A549 (cell line): ENCODE measurements around the gene SYPL1. TPM values are rescaled to one million over a fixed set of nuclear protein-coding genes. Genes with fewer than 3 reads are reported as not detected.

Source experiments
- ATAC-seq, 2 experiments: fragments of 200-7000 bp in 1 of 2; fragments of >200 bp in 1 of 2; cut with Nextera tagmentation in 1 of 2; cut with Tn5 transposase in 1 of 2; 3 replicates each; pipeline versions ENCODE4 v1.8.0 to v1.9.1; 2018 to 2020; ENCODE audit warnings: mild to moderate bottlenecking in 1 of 2, moderate library complexity in 1 of 2
- CTCF ChIA-PET: fragments of 300-600 bp; sonication (Branson Sonifier 250); formaldehyde crosslinking; extraction: SDS; loops from one replicate; lab custom pipeline; 2021; ENCODE audit warnings: antibody characterized with exemption, inconsistent platforms; lab: Yijun Ruan, JAX
- POLR2A ChIA-PET: fragments of 350-600 bp; formaldehyde crosslinking; extraction: SDS; loops from one replicate; lab custom pipeline; 2021; ENCODE audit warnings: antibody characterized with exemption, inconsistent platforms; lab: Yijun Ruan, JAX
- DNase-seq, 2 experiments: peaks; one replicate each; pipeline versions ENCODE4 v3.0.0 to v3.0.0-alpha.2; 2011 to 2016; ENCODE audit warnings: low read depth in 1 of 2, low spot score in 1 of 2
- FAIRE-seq: peaks from 2 replicates; lab custom pipeline; 2011; peaks lifted over from hg19 to GRCh38; lab: Jason Lieb, UNC
- H3K27ac ChIP-seq, 2 experiments: fragments of >200 bp; sonication (Bioruptor Twin); formaldehyde crosslinking; 3 replicates each; pipeline ENCODE4 v1.5.1; 2016 to 2017
- H3K4me1 ChIP-seq: fragments of >200 bp; sonication (Bioruptor Twin); formaldehyde crosslinking; 3 replicates; pipeline ENCODE4 v1.6.1; 2016
- H3K4me2 ChIP-seq: fragments of >200 bp; sonication (Bioruptor Twin); formaldehyde crosslinking; 3 replicates; pipeline ENCODE4 v1.6.1; 2016
- H3K4me3 ChIP-seq: fragments of >200 bp; sonication (Bioruptor Twin); formaldehyde crosslinking; 3 replicates; pipeline ENCODE4 v1.5.1; 2016
- H3K9me3 ChIP-seq: fragments of >200 bp; sonication (Bioruptor Twin); formaldehyde crosslinking; 3 replicates; pipeline ENCODE4 v1.6.1; 2016
- CBX8 ChIP-seq: fragments of 200-600 bp; sonication (generic); IDR thresholded peaks from 2 replicates; pipeline ENCODE4 v1.6.1; 2016
- CHD2 ChIP-seq: fragments of 150-350 bp; IDR thresholded peaks from 2 replicates; pipeline ENCODE4 v1.6.1; 2014; ENCODE audit warnings: low read length; ENCODE audit not compliant: partially characterized antibody
- EP300 ChIP-seq, 2 experiments: fragments of >200 bp; sonication (Bioruptor Twin); formaldehyde crosslinking; IDR thresholded peaks; 2 replicates in 1 of 2; 3 replicates in 1 of 2; pipeline ENCODE4 v1.6.1; 2016 to 2017
- ESRRA ChIP-seq: fragments of 150-350 bp; IDR thresholded peaks from 2 replicates; pipeline ENCODE4 v1.6.1; 2014; ENCODE audit warnings: mild to moderate bottlenecking, low read length, borderline replicate concordance
- FOSB ChIP-seq: fragments of 250-450 bp; sonication (Bioruptor Pico); IDR thresholded peaks from 2 replicates; pipeline ENCODE4 v1.5.0; 2020; ENCODE audit warnings: mild to moderate bottlenecking, moderate library complexity
- FOSL2 ChIP-seq, 2 experiments: fragments of 450-650 bp in 1 of 2; fragments of >200 bp in 1 of 2; sonication (Bioruptor Twin) in 1 of 2; formaldehyde crosslinking; IDR thresholded peaks; 2 replicates each; pipeline versions ENCODE4 v1.5.0 to v1.6.1; 2016 to 2020; ENCODE audit warnings: mild to moderate bottlenecking in 1 of 2, moderate library complexity in 1 of 2
- GATA3 ChIP-seq: IDR thresholded peaks from 2 replicates; pipeline ENCODE4 v1.6.1; 2012; ENCODE audit warnings: borderline replicate concordance
- HES2 ChIP-seq: fragments of >200 bp; sonication (Bioruptor Twin); formaldehyde crosslinking; IDR thresholded peaks from 2 replicates; pipeline ENCODE4 v1.6.1; 2016
- HOXB13 ChIP-seq: fragments of 250-450 bp; sonication (Bioruptor Pico); IDR thresholded peaks from 2 replicates; pipeline ENCODE4 v1.5.0; 2020; ENCODE audit warnings: low read depth, mild to moderate bottlenecking, moderate library complexity
- MAFK ChIP-seq: fragments of 450-650 bp; IDR thresholded peaks from 2 replicates; pipeline ENCODE4 v1.6.1; 2014; ENCODE audit not compliant: partially characterized antibody
- MAX ChIP-seq: IDR thresholded peaks from 2 replicates; pipeline ENCODE4 v1.6.1; 2012
- MYC ChIP-seq: IDR thresholded peaks from 2 replicates; pipeline ENCODE4 v1.6.1; 2012; ENCODE audit warnings: mild to moderate bottlenecking, inconsistent platforms, low read length, improper control_type of control experiment, borderline replicate concordance
- NPAS2 ChIP-seq: fragments of 250-450 bp; sonication (Bioruptor Pico); IDR thresholded peaks from 2 replicates; pipeline ENCODE4 v1.8.0; 2022; ENCODE audit warnings: mild to moderate bottlenecking, moderate library complexity, borderline replicate concordance
- PBX3 ChIP-seq: IDR thresholded peaks from 2 replicates; pipeline ENCODE4 v1.6.1; 2012
- RAD21 ChIP-seq, 2 experiments: fragments of >200 bp in 1 of 2; sonication (Bioruptor Twin) in 1 of 2; formaldehyde crosslinking in 1 of 2; IDR thresholded peaks in 1 of 2; conservative IDR thresholded peaks in 1 of 2; 2 replicates in 1 of 2; 3 replicates in 1 of 2; pipeline ENCODE4 v1.6.1; 2012 to 2018; ENCODE audit warnings: inconsistent platforms in 1 of 2
- REST ChIP-seq: fragments of 200-600 bp; sonication (generic); IDR thresholded peaks from 2 replicates; pipeline ENCODE4 v1.6.1; 2016; ENCODE audit warnings: antibody characterized with exemption, mild to moderate bottlenecking, moderate library complexity
- RFX5 ChIP-seq: fragments of 450-650 bp; IDR thresholded peaks from 2 replicates; pipeline ENCODE4 v1.7.1; 2014; ENCODE audit warnings: antibody characterized with exemption, mild to moderate bottlenecking, moderate library complexity
- SREBF2 ChIP-seq: fragments of 450-650 bp; IDR thresholded peaks from 2 replicates; pipeline ENCODE4 v1.6.1; 2014; ENCODE audit warnings: mild to moderate bottlenecking, moderate library complexity
- TP53 ChIP-seq: fragments of 250-450 bp; sonication (Bioruptor Pico); IDR thresholded peaks from 2 replicates; pipeline ENCODE4 v1.5.0; 2021; ENCODE audit warnings: mild to moderate bottlenecking, moderate library complexity
- ZC3H11A ChIP-seq: fragments of 450-650 bp; IDR thresholded peaks from 2 replicates; pipeline ENCODE4 v1.6.1; 2014; ENCODE audit warnings: antibody characterized with exemption, mild to moderate bottlenecking
- WGBS: methylation state at CpG from one replicate; pipeline ENCODE4 v1.1.6; 2017; ENCODE audit errors: missing lambda C conversion rate; 5-methylcytosine and 5-hydroxymethylcytosine counted together
- polyA plus RNA-seq, 4 experiments: library from polyadenylated mRNA; depleted of rRNA in 3 of 4; stranded (reverse); fragments of >200 nt; fragmentation: RNase III in 1 of 4; extraction: RNeasy Plus Mini Kit Qiagen cat#74134 plus additional on column Dnase treatment in 1 of 4; gene quantifications; 2 replicates in 3 of 4; 3 replicates in 1 of 4; pipeline ENCODE4 v1.2.3, GENCODE V29; 2011 to 2017

The SYPL1 gene
- polyA plus RNA-seq, 2 of the 4 experiments (the other 2 are of a cell fraction), result 102 to 131 TPM

- TF ChIP-seq ZC3H11A (no peak), NPAS2 (CRISPR knock-in tag) (no peak), PBX3 (no peak), SREBF2 (no peak)
Measured at GRCh38 chr7:106101726-106102125, 10.4 kb downstream of the SYPL1 start (continued).

GRCh38 chr7:106100863-106101629, 11.1 kb downstream of the SYPL1 start:
- POLR2A ChIA-PET, result interaction anchor here (0.8 kb wide), 1 partner anchor 11 kb away, joined by 3 read pairs; no protein-coding TSS in a partner anchor
- WGBS, result 82% methylated on average over 5 of the region's 5 CpGs
- no peak overlapping the region for H3K4me2 ChIP-seq

More at GRCh38 chr7:106100863-106101629, 11.1 kb downstream of the SYPL1 start:
- H3K4me1 ChIP-seq, result peaks cover 6% of the 10 kb centered on the region; the same call in 1 of the 3 replicates
- no peak overlapping the region for H3K4me3 ChIP-seq
- DNase-seq (no peak), FAIRE-seq (no peak), ATAC-seq (no peak)
- no peaks in the 10 kb centered on the region for H3K9me3 ChIP-seq
- no peak overlapping the region for H3K27ac ChIP-seq
- TF ChIP-seq ESRRA, result no peak
- TF ChIP-seq CHD2, result no peak
- no peak for TF ChIP-seq TP53 (CRISPR knock-in tag)
- no peak for TF ChIP-seq PBX3
- TF ChIP-seq EP300 (IDR thresholded peaks at IDR 0.05), result no peak
- TF ChIP-seq FOSB (CRISPR knock-in tag), result no peak
- no peak for TF ChIP-seq HES2
- no peak for TF ChIP-seq FOSL2 (IDR thresholded peaks at IDR 0.05)
- no peak for TF ChIP-seq FOSL2 (CRISPR knock-in tag; IDR thresholded peaks at IDR 0.05)
- no peak for TF ChIP-seq MYC
- TF ChIP-seq NPAS2 (CRISPR knock-in tag), result no peak
- no peak for TF ChIP-seq HOXB13 (CRISPR knock-in tag)
- no peak for TF ChIP-seq CBX8
- no peak for TF ChIP-seq REST
- no peak for TF ChIP-seq RFX5
- TF ChIP-seq RAD21 (conservative IDR thresholded peaks at IDR 0.05 in 1 of 2, IDR thresholded peaks at IDR 0.05 in 1 of 2), result no peak
- TF ChIP-seq MAFK, result no peak
- no peak for TF ChIP-seq ZC3H11A
- TF ChIP-seq MAX, result no peak
- TF ChIP-seq GATA3, result no peak
- CTCF ChIA-PET, result interaction anchor here (1.8 to 2.6 kb wide), 2 partner anchors 11 to 53 kb away, joined by 7 read pairs; no protein-coding TSS in a partner anchor
